ENCODE results near the gene UROC1.

UROC1 gene

DNA sequence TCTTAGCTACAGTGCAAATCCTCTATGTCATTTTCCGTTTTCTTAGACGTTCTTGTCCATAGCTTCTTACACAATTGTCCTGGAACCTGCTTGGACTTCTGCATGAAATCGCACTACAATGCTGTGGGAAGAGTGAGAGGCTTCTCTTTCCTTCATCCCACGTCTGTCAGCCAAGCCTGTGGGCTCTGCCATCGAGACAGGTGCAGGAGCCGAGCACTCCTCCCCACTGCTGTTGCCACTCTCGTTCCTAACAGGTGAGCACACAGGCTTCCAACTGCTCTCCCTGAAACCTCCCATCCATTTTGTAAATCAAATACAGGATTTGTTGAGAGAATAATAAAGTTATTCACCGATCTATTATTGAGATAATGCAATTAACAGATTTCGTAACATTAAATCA lies 65.4 kb downstream of the UROC1 start:
- Histone ChIP-seq H3K9me3 (ENCODE audit: control insufficient read depth in 2 of 2, low read length in 2 of 2) (no peaks in the 10 kb centered on the region), H3K36me3 (ENCODE audit: control insufficient read depth in 2 of 2, insufficient read depth in 2 of 2, low read length in 2 of 2) (peaks cover 62 to 64% of the 10 kb centered on the region in 2 donors), H3K9ac (ENCODE audit: low read depth in 1 of 2, low read length in 2 of 2) (no peak overlapping the region), H3K27ac (ENCODE audit: low read depth in 2 of 2, low read length in 2 of 2) (no peak overlapping the region), H3K27me3 (ENCODE audit: control insufficient read depth in 2 of 2, insufficient read depth in 2 of 2, low read length in 2 of 2) (no peaks in the 10 kb centered on the region), H3K4me1 (ENCODE audit: control insufficient read depth in 2 of 2, insufficient read depth in 2 of 2, low read length in 2 of 2) (no peaks in the 10 kb centered on the region), H3K4me3 (ENCODE audit: low read length in 2 of 2) (no peak overlapping the region)

DNA sequence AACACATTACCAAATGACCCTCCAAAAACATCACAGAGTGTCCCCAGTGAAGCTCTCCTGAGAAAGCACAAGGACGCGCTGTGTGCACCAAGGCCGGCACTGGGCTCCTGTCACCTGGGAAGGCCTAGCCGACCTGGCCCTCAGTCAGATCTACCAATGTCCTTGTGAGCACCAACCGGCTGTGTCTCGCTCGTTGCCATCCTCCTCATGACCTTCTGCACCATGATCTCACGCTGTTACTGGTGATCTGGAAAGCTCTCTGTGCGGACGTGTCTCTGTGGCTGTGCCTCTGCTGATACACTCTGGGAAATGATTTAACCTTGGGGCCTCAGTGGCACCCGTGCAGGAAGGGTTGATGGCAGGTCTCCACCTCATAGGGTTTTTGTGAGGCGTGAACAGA lies 66.1 kb downstream of the UROC1 start:
- no peaks in the 10 kb centered on the region for H3K9me3 ChIP-seq (ENCODE audit: control insufficient read depth in 2 of 2, low read length in 2 of 2)
- no peak overlapping the region for H3K4me3 ChIP-seq (ENCODE audit: low read length in 2 of 2)
- H3K36me3 ChIP-seq (ENCODE audit: control insufficient read depth in 2 of 2, insufficient read depth in 2 of 2, low read length in 2 of 2): peaks cover 56 to 59% of the 10 kb centered on the region in 2 donors
- H3K9ac ChIP-seq (ENCODE audit: low read depth in 1 of 2, low read length in 2 of 2): no peak overlapping the region
- H3K27me3 ChIP-seq (ENCODE audit: control insufficient read depth in 2 of 2, insufficient read depth in 2 of 2, low read length in 2 of 2): no peaks in the 10 kb centered on the region
- no peaks in the 10 kb centered on the region for H3K4me1 ChIP-seq (ENCODE audit: control insufficient read depth in 2 of 2, insufficient read depth in 2 of 2, low read length in 2 of 2)
- no peak overlapping the region for H3K27ac ChIP-seq (ENCODE audit: low read depth in 2 of 2, low read length in 2 of 2)

DNA sequence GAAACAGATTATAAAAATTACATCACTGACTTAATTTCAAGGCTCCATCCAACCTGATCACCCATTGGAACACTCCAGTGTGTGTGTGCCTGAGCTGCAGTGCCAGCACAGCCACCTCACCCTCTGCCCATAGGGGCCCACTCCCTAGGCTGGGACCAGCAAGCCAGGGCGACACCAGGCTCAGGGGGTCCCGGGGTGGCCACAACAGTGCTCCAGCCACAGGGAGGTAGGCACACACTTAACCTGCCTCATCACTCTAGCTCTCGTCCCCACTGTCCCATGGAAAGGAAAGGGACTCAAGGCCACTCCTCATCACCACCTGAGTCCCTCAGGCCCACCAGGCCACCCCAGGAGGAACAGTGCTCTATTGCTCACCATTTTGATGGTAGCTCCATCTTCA lies 66.8 kb downstream of the UROC1 start:
- Histone ChIP-seq H3K27me3 (ENCODE audit: control insufficient read depth in 2 of 2, insufficient read depth in 2 of 2, low read length in 2 of 2) (no peaks in the 10 kb centered on the region), H3K9ac (ENCODE audit: low read depth in 1 of 2, low read length in 2 of 2) (no peak overlapping the region), H3K9me3 (ENCODE audit: control insufficient read depth in 2 of 2, low read length in 2 of 2) (no peaks in the 10 kb centered on the region), H3K27ac (ENCODE audit: low read depth in 2 of 2, low read length in 2 of 2) (no peak overlapping the region), H3K4me3 (ENCODE audit: low read length in 2 of 2) (no peak overlapping the region), H3K4me1 (ENCODE audit: control insufficient read depth in 2 of 2, insufficient read depth in 2 of 2, low read length in 2 of 2) (no peaks in the 10 kb centered on the region), H3K36me3 (ENCODE audit: control insufficient read depth in 2 of 2, insufficient read depth in 2 of 2, low read length in 2 of 2) (peaks cover 53% of the 10 kb centered on the region in 2 donors)

DNA sequence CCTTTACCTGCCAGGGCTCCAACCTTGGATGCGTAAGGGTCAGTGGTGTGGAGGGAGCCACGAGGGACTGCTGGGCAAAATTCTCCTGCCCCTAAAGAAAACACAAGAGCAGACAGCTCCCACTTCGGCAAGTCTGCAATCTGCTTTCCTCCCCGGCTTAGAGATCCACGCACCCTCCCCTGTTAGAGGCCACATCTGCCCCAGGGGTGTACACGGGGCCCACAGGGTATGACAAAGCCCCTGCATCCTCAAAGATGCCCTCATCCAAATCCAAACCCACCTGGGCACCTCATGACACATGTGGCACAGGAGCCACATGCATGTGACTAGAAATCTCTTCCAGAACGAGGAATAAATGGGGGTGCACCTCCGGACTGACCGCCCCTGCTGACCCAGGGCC lies 67.4 kb downstream of the UROC1 start:
- no peaks in the 10 kb centered on the region for H3K9me3 ChIP-seq (ENCODE audit: control insufficient read depth in 2 of 2, low read length in 2 of 2)
- no peaks in the 10 kb centered on the region for H3K4me1 ChIP-seq (ENCODE audit: control insufficient read depth in 2 of 2, insufficient read depth in 2 of 2, low read length in 2 of 2)
- H3K9ac ChIP-seq (ENCODE audit: low read depth in 1 of 2, low read length in 2 of 2): no peak overlapping the region
- no peak overlapping the region for H3K4me3 ChIP-seq (ENCODE audit: low read length in 2 of 2)
- H3K36me3 ChIP-seq (ENCODE audit: control insufficient read depth in 2 of 2, insufficient read depth in 2 of 2, low read length in 2 of 2): peaks cover 50 to 51% of the 10 kb centered on the region in 2 donors
- H3K27me3 ChIP-seq (ENCODE audit: control insufficient read depth in 2 of 2, insufficient read depth in 2 of 2, low read length in 2 of 2): no peaks in the 10 kb centered on the region
- no peak overlapping the region for H3K27ac ChIP-seq (ENCODE audit: low read depth in 2 of 2, low read length in 2 of 2)

DNA sequence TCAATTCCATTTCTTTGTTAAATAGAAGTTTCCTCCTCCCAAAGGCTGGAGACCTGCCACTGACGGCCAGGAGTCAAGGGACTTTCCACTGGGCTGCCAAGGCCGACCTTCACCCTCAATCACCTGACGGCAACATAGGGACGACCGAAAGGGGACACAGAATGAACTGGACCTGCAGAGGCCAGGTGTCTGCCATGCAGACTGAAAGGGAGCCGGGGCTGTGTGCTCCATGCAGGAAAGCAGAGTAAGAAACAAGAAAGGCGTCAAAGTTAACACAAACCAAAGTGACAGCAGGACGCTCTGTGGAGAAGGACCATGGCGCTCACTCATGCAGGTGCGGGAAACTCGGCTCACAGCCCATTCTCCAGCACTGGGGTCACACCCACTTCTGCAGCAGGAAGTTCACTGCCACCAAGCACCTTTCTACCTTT lies 67.9 kb downstream of the UROC1 start:
- Histone ChIP-seq H3K9ac (ENCODE audit: low read depth in 1 of 2, low read length in 2 of 2) (no peak overlapping the region), H3K27me3 (ENCODE audit: control insufficient read depth in 2 of 2, insufficient read depth in 2 of 2, low read length in 2 of 2) (no peaks in the 10 kb centered on the region), H3K9me3 (ENCODE audit: control insufficient read depth in 2 of 2, low read length in 2 of 2) (no peaks in the 10 kb centered on the region), H3K27ac (ENCODE audit: low read depth in 2 of 2, low read length in 2 of 2) (no peak overlapping the region), H3K4me3 (ENCODE audit: low read length in 2 of 2) (no peak overlapping the region), H3K4me1 (ENCODE audit: control insufficient read depth in 2 of 2, insufficient read depth in 2 of 2, low read length in 2 of 2) (no peaks in the 10 kb centered on the region), H3K36me3 (ENCODE audit: control insufficient read depth in 2 of 2, insufficient read depth in 2 of 2, low read length in 2 of 2) (peaks cover 46 to 51% of the 10 kb centered on the region in 2 donors)

DNA sequence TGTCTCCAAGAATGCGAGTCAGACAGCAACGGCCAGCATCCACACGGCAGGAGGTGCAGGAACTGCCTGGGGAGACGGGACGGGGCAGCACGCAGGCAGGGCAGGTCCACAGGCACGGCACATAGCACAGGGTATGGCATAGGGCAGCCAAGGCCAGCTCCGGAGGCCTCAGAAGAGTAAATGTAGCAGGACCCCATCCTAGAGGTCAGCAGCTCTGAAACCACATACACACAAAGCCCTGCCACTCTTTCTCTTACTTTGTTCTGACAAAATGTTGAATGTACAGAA lies 68.7 kb downstream of the UROC1 start:
- Histone ChIP-seq H3K9me3 (ENCODE audit: control insufficient read depth in 2 of 2, low read length in 2 of 2) (no peaks in the 10 kb centered on the region), H3K27me3 (ENCODE audit: control insufficient read depth in 2 of 2, insufficient read depth in 2 of 2, low read length in 2 of 2) (no peaks in the 10 kb centered on the region), H3K4me1 (ENCODE audit: control insufficient read depth in 2 of 2, insufficient read depth in 2 of 2, low read length in 2 of 2) (no peaks in the 10 kb centered on the region), H3K27ac (ENCODE audit: low read depth in 2 of 2, low read length in 2 of 2) (no peak overlapping the region), H3K36me3 (ENCODE audit: control insufficient read depth in 2 of 2, insufficient read depth in 2 of 2, low read length in 2 of 2) (peaks cover 40 to 47% of the 10 kb centered on the region in 2 donors), H3K9ac (ENCODE audit: low read depth in 1 of 2, low read length in 2 of 2) (no peak overlapping the region), H3K4me3 (ENCODE audit: low read length in 2 of 2) (no peak overlapping the region)

DNA sequence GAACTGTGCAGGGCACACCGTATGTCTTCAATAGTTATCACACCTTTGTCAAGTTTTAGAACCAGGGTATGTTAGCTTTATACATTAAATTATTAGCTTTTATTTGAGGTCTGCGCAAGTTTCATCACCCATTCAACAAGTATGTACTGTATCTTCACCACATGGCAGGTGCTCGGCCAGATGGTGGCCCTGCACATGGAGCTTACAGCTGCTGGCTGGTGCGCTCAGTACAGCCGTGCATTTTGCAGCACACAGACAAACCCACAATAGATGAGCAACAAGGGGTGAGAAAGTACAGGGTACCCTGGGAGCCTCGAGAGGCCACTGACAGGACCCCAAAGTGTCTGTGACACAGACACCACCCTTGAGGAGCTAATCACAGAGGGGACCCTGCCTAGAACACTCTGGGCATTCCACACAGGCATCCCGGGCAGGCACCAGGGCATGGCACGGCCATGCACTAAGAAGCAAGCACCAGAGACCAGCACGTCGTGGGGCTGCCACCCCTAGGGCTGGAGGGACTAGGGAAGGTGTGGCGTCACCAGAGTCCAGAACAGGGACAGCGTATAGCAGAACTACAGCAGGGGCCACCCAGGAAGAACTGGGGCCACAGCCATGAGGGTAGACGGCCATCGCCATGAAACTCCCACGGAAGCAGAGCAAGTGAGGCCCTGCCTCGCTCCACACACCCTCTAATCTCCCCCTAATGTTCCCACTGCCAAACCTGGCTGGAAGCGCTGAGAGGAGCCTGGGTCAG lies 69.3 kb downstream of the UROC1 start:
- H3K4me3 ChIP-seq (ENCODE audit: low read length in 2 of 2): no peak overlapping the region
- H3K4me1 ChIP-seq (ENCODE audit: control insufficient read depth in 2 of 2, insufficient read depth in 2 of 2, low read length in 2 of 2): no peaks in the 10 kb centered on the region
- no peaks in the 10 kb centered on the region for H3K27me3 ChIP-seq (ENCODE audit: control insufficient read depth in 2 of 2, insufficient read depth in 2 of 2, low read length in 2 of 2)
- peaks cover 39 to 46% of the 10 kb centered on the region in 2 donors for H3K36me3 ChIP-seq (ENCODE audit: control insufficient read depth in 2 of 2, insufficient read depth in 2 of 2, low read length in 2 of 2)
- no peaks in the 10 kb centered on the region for H3K9me3 ChIP-seq (ENCODE audit: control insufficient read depth in 2 of 2, low read length in 2 of 2)
- H3K27ac ChIP-seq (ENCODE audit: low read depth in 2 of 2, low read length in 2 of 2): no peak overlapping the region
- H3K9ac ChIP-seq (ENCODE audit: low read depth in 1 of 2, low read length in 2 of 2): no peak overlapping the region

DNA sequence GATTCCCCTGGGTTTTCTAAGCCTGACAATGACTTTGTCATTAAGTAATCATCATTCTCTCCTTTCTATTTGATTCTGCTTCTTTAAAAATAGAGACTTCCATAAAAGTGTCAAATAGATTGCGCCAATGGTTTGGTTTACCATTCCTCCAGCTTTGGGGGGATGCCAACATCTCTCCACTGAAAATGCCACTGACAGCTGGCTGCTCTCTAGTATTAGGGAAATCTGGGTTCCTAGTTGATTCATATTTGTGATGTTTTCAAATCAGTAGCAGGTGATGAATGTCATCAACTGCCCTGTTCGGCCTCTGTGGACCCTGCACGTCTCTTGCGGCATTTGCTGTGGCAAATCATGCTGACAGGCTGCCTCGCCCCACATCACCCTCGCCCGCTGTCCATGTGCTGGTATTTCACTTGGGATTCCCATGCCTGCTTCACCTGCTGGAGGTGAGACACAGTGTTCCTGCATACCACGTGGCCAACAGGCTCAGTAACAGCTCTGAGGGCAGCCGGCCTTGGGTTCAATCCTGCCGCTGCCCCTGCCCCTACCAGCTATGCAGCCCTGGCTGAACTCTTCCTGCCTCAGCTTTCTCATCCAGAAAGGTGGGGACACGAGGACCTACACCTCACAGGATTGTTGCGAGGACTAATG lies 70.0 kb downstream of the UROC1 start:
- Histone ChIP-seq H3K4me1 (ENCODE audit: control insufficient read depth in 2 of 2, insufficient read depth in 2 of 2, low read length in 2 of 2) (no peaks in the 10 kb centered on the region), H3K27ac (ENCODE audit: low read depth in 2 of 2, low read length in 2 of 2) (no peak overlapping the region), H3K4me3 (ENCODE audit: low read length in 2 of 2) (no peak overlapping the region), H3K9me3 (ENCODE audit: control insufficient read depth in 2 of 2, low read length in 2 of 2) (no peaks in the 10 kb centered on the region), H3K36me3 (ENCODE audit: control insufficient read depth in 2 of 2, insufficient read depth in 2 of 2, low read length in 2 of 2) (peaks cover 37 to 42% of the 10 kb centered on the region in 2 donors), H3K9ac (ENCODE audit: low read depth in 1 of 2, low read length in 2 of 2) (no peak overlapping the region), H3K27me3 (ENCODE audit: control insufficient read depth in 2 of 2, insufficient read depth in 2 of 2, low read length in 2 of 2) (no peaks in the 10 kb centered on the region)

DNA sequence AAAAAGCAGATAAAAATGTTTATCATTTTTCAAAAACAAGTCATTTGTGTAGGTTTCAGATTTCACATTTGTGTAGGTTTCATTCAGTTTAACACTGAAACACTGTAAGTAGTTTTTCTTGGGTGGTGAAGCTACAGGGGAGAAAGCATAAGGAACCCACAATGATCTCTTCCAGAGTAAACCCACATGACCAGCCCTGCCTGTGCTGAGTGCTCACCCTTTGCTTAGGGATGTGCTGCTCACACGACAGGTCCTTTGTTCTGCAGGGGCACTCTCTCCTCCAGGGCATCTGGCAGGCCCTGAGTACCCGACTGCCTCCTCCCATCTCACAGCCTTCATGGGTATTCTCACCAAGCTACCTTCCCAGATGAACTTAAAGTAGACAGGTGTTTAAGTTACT lies 70.8 kb downstream of the UROC1 start:
- Histone ChIP-seq H3K27ac (ENCODE audit: low read depth in 2 of 2, low read length in 2 of 2) (no peak overlapping the region), H3K4me1 (ENCODE audit: control insufficient read depth in 2 of 2, insufficient read depth in 2 of 2, low read length in 2 of 2) (no peaks in the 10 kb centered on the region), H3K9ac (ENCODE audit: low read depth in 1 of 2, low read length in 2 of 2) (no peak overlapping the region), H3K4me3 (ENCODE audit: low read length in 2 of 2) (no peak overlapping the region), H3K27me3 (ENCODE audit: control insufficient read depth in 2 of 2, insufficient read depth in 2 of 2, low read length in 2 of 2) (no peaks in the 10 kb centered on the region), H3K9me3 (ENCODE audit: control insufficient read depth in 2 of 2, low read length in 2 of 2) (no peaks in the 10 kb centered on the region), H3K36me3 (ENCODE audit: control insufficient read depth in 2 of 2, insufficient read depth in 2 of 2, low read length in 2 of 2) (peaks cover 32 to 35% of the 10 kb centered on the region in 2 donors)

DNA sequence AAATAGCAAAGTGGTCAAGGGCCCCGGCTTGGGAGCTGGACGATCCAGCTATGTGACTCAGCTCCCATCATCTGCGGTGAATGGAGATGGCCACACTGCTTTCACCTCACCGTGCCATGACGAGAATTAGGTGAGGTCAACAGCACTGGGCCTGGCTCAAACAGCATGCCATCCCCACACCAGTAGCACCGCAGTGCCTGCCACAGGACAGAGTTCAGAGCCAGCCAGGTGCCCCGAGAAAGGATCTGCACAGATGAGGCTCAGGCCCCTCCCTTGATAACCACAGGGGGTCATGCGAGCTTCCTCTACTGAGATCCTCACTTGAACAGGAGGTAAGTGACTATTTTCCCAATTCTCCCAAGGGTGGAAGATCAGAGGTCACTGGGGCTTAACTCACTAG lies 71.3 kb downstream of the UROC1 start:
- Histone ChIP-seq H3K9ac (ENCODE audit: low read depth in 1 of 2, low read length in 2 of 2) (no peak overlapping the region), H3K36me3 (ENCODE audit: control insufficient read depth in 2 of 2, insufficient read depth in 2 of 2, low read length in 2 of 2) (peaks cover 32 to 33% of the 10 kb centered on the region in 2 donors)

More for the DNA sequence above, 71.3 kb downstream of the UROC1 start:
- no peak overlapping the region for H3K27ac ChIP-seq (ENCODE audit: low read depth in 2 of 2, low read length in 2 of 2)
- H3K27me3 ChIP-seq (ENCODE audit: control insufficient read depth in 2 of 2, insufficient read depth in 2 of 2, low read length in 2 of 2): no peaks in the 10 kb centered on the region
- no peaks in the 10 kb centered on the region for H3K4me1 ChIP-seq (ENCODE audit: control insufficient read depth in 2 of 2, insufficient read depth in 2 of 2, low read length in 2 of 2)
- no peaks in the 10 kb centered on the region for H3K9me3 ChIP-seq (ENCODE audit: control insufficient read depth in 2 of 2, low read length in 2 of 2)
- no peak overlapping the region for H3K4me3 ChIP-seq (ENCODE audit: low read length in 2 of 2)

Data from mucosa of rectum (tissue), 2 donors.